HepG2 (cell line): ENCODE results near the gene ZNF865. TPM values are rescaled to one million over a fixed set of nuclear protein-coding genes. Genes with fewer than 3 reads are reported as not detected.

Experiments used
- BORCS8-MEF2B ChIP-seq: sonication (generic); formaldehyde crosslinking; IDR thresholded peaks from 2 replicates; pipeline ENCODE4 v1.8.0; 2022; ENCODE audit warnings: mild to moderate bottlenecking, missing genetic modification reagents
- CAMTA2 ChIP-seq: sonication (generic); formaldehyde crosslinking; IDR thresholded peaks from 2 replicates; pipeline ENCODE4 v1.4.0; 2020; ENCODE audit warnings: mild to moderate bottlenecking, missing genetic modification reagents, borderline replicate concordance
- CBX5 ChIP-seq: sonication (generic); formaldehyde crosslinking; IDR thresholded peaks from 2 replicates; pipeline ENCODE4 v1.4.0; 2020; ENCODE audit warnings: missing genetic modification reagents, borderline replicate concordance
- MAX ChIP-seq: IDR thresholded peaks from 2 replicates; pipeline ENCODE4 v1.6.1; 2012; ENCODE audit warnings: inconsistent platforms
- NAIF1 ChIP-seq: sonication (generic); formaldehyde crosslinking; IDR thresholded peaks from 2 replicates; pipeline ENCODE4 v1.5.0; 2020; ENCODE audit warnings: mild to moderate bottlenecking, missing genetic modification reagents, borderline replicate concordance
- PRDM15 ChIP-seq: sonication (generic); formaldehyde crosslinking; IDR thresholded peaks from 2 replicates; pipeline ENCODE4 v1.4.0; 2020; ENCODE audit warnings: missing genetic modification reagents
- SSRP1 ChIP-seq: IDR thresholded peaks from 2 replicates; pipeline ENCODE4 v1.6.1; 2016; ENCODE audit warnings: control low read depth
- TOPORS ChIP-seq: sonication (generic); formaldehyde crosslinking; IDR thresholded peaks from 2 replicates; pipeline ENCODE4 v1.8.0; 2023; ENCODE audit warnings: mild to moderate bottlenecking, missing genetic modification reagents
- ZNF720 ChIP-seq: sonication (generic); formaldehyde crosslinking; IDR thresholded peaks from 2 replicates; pipeline ENCODE4 v1.4.0; 2020; ENCODE audit warnings: missing genetic modification reagents
- ZNF772 ChIP-seq: sonication (generic); formaldehyde crosslinking; IDR thresholded peaks from 2 replicates; pipeline ENCODE4 v1.5.0; 2020; ENCODE audit warnings: mild to moderate bottlenecking, missing genetic modification reagents
- ZNF850 ChIP-seq: sonication (generic); formaldehyde crosslinking; conservative IDR thresholded peaks from 2 replicates; pipeline ENCODE4 v1.9.0; 2021; ENCODE audit warnings: mild to moderate bottlenecking, missing genetic modification reagents
- ZNF878 ChIP-seq: sonication (generic); formaldehyde crosslinking; IDR thresholded peaks from 2 replicates; pipeline ENCODE4 v1.8.1; 2023; ENCODE audit warnings: mild to moderate bottlenecking, missing genetic modification reagents, moderate library complexity
- polyA plus RNA-seq, 8 experiments: library from polyadenylated mRNA; depleted of rRNA in 3 of 8; stranded (reverse) in 7 of 8; unstranded in 1 of 8; fragments of >200 nt; fragmentation: Illumina TruSeq in 4 of 8; extraction: Trizol in 4 of 8; gene quantifications; 2 replicates each; pipeline versions ENCODE4 v1.2.1 to v1.2.3, GENCODE V29; 2011 to 2016; ENCODE audit warnings: low read depth in 4 of 8, missing spikeins in 1 of 8, mixed read lengths in 1 of 8; ENCODE audit not compliant: insufficient read depth in 1 of 8
- total RNA-seq, 5 experiments: library from RNA; depleted of rRNA; stranded (reverse); fragments of >200 nt; fragmentation: Illumina TruSeq; extraction: Trizol; gene quantifications; 2 replicates each; pipeline ENCODE4 v1.2.3, GENCODE V29; 2016; ENCODE audit warnings: low read depth in 1 of 5
- TF ChIP-seq, protein P1 (sequence below): sonication (generic); formaldehyde crosslinking; IDR thresholded peaks from 2 replicates; pipeline ENCODE4 v1.8.1; 2023; ENCODE audit warnings: mild to moderate bottlenecking, inconsistent platforms, moderate library complexity, missing genetic modification reagents, borderline replicate concordance
- TF ChIP-seq, protein P2 (sequence below): sonication (generic); formaldehyde crosslinking; IDR thresholded peaks from 2 replicates; pipeline ENCODE4 v1.5.0; 2020; ENCODE audit warnings: missing genetic modification reagents, mild to moderate bottlenecking, borderline replicate concordance
- TF ChIP-seq, protein P3 (sequence below): sonication (generic); formaldehyde crosslinking; IDR thresholded peaks from 2 replicates; pipeline ENCODE4 v1.5.0; 2020; ENCODE audit warnings: missing genetic modification reagents
- TF ChIP-seq, protein P4 (sequence below): sonication (generic); formaldehyde crosslinking; IDR thresholded peaks from 2 replicates; pipeline ENCODE4 v1.4.0; 2020; ENCODE audit warnings: missing genetic modification reagents, mild to moderate bottlenecking, borderline replicate concordance
- TF ChIP-seq, protein P5 (sequence below): sonication (generic); formaldehyde crosslinking; IDR thresholded peaks from 2 replicates; pipeline ENCODE4 v1.8.0; 2022; ENCODE audit warnings: mild to moderate bottlenecking, missing genetic modification reagents; ENCODE audit not compliant: insufficient replicate concordance

The ZNF865 gene
- total and polyA plus RNA-seq, 2 of the 13 experiments (the other 11 are each of a cell fraction or from before 2014, with no cell fraction given), result 0.93 to 1.0 TPM

GRCh38 chr19:55643003-55643886 is 37.8 kb downstream of the ZNF865 start, which contains the start of gene ZNF581 (continued):
- no peak for TF ChIP-seq TOPORS (CRISPR knock-in tag)
- TF ChIP-seq ZNF720 (CRISPR knock-in tag), result no peak
- TF ChIP-seq, protein P1, sequence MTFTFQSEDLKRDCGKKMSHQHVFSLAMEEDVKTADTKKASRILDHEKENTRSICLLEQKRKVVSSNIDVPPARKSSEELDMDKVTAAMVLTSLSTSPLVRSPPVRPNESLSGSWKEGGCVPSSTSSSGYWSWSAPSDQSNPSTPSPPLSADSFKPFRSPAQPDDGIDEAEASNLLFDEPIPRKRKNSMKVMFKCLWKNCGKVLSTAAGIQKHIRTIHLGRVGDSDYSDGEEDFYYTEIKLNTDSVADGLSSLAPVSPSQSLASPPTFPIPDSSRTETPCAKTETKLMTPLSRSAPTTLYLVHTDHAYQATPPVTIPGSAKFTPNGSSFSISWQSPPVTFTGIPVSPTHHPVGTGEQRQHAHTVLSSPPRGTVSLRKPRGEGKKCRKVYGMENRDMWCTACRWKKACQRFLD (CRISPR knock-in tag), result no peak
- TF ChIP-seq, protein P2, sequence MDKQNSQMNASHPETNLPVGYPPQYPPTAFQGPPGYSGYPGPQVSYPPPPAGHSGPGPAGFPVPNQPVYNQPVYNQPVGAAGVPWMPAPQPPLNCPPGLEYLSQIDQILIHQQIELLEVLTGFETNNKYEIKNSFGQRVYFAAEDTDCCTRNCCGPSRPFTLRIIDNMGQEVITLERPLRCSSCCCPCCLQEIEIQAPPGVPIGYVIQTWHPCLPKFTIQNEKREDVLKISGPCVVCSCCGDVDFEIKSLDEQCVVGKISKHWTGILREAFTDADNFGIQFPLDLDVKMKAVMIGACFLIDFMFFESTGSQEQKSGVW, result no peak
- TF ChIP-seq, protein P3, sequence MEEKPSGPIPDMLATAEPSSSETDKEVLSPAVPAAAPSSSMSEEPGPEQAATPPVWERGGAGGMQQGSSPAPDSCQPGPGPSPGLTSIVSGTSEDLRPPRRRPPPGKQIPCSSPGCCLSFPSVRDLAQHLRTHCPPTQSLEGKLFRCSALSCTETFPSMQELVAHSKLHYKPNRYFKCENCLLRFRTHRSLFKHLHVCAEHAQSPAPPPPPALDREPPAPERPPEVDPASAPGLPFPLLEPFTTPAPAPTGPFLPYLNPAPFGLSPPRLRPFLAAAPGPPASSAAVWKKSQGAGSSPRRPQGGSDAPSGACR (CRISPR knock-in tag), result no peak
- no peak for TF ChIP-seq CBX5 (CRISPR knock-in tag)
- TF ChIP-seq, protein P4, sequence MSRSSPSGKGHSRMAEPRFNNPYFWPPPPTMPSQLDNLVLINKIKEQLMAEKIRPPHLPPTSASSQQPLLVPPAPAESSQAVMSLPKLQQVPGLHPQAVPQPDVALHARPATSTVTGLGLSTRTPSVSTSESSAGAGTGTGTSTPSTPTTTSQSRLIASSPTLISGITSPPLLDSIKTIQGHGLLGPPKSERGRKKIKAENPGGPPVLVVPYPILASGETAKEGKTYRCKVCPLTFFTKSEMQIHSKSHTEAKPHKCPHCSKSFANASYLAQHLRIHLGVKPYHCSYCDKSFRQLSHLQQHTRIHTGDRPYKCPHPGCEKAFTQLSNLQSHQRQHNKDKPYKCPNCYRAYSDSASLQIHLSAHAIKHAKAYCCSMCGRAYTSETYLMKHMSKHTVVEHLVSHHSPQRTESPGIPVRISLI (CRISPR knock-in tag), result peak; percentile 26; the same call in 1 of the 2 replicates
- TF ChIP-seq SSRP1 (CRISPR knock-in tag), result no peak
- TF ChIP-seq, protein P5, sequence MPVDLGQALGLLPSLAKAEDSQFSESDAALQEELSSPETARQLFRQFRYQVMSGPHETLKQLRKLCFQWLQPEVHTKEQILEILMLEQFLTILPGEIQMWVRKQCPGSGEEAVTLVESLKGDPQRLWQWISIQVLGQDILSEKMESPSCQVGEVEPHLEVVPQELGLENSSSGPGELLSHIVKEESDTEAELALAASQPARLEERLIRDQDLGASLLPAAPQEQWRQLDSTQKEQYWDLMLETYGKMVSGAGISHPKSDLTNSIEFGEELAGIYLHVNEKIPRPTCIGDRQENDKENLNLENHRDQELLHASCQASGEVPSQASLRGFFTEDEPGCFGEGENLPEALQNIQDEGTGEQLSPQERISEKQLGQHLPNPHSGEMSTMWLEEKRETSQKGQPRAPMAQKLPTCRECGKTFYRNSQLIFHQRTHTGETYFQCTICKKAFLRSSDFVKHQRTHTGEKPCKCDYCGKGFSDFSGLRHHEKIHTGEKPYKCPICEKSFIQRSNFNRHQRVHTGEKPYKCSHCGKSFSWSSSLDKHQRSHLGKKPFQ (CRISPR knock-in tag), result no peak
- TF ChIP-seq BORCS8-MEF2B, result peak; percentile 23; the same call in 1 of the 2 replicates
- TF ChIP-seq CAMTA2 (CRISPR knock-in tag), result no peak
- TF ChIP-seq ZNF850 (CRISPR knock-in tag), result no peak
- peak; percentile 42 for TF ChIP-seq MAX
- TF ChIP-seq PRDM15, result no peak
- peak; percentile 49; the same call in 1 of the 2 replicates for TF ChIP-seq NAIF1
- TF ChIP-seq ZNF772, result peak; percentile 68
- 0 out of 2 replicates have a peak, but pooled peaks have one; percentile 57 for TF ChIP-seq ZNF878 (CRISPR knock-in tag)
